HG03196 (cell line): ENCODE measurements around the gene SPON1.
"Not testable (repeated sequence)": the region's sequence is repeated elsewhere in the genome, so short reads cannot be mapped to it uniquely, and the experiment has no call there.

ENCODE experiments used
- ATAC-seq: cut with Tn5 transposase; IDR thresholded peaks from one replicate; pipeline ENCODE4 v1.9.1; 2021; ENCODE audit not compliant: unreplicated experiment

SPON1 gene

GRCh38 chr11:13974631-13975030 is 12.1 kb downstream of the SPON1 start:
- no peak for ATAC-seq

GRCh38 chr11:13983081-13983751 is 20.7 kb downstream of the SPON1 start:
- no peak for ATAC-seq

- ATAC-seq = no peak
Measured at GRCh38 chr11:13984616-13985450, 22.3 kb downstream of the SPON1 start.

GRCh38 chr11:13986695-13987094 is 24.2 kb downstream of the SPON1 start:
- not testable (repeated sequence) for ATAC-seq

- ATAC-seq = not testable (repeated sequence)
Measured at GRCh38 chr11:13992158-13992856, 29.8 kb downstream of the SPON1 start.

GRCh38 chr11:13993096-13993765 is 30.7 kb downstream of the SPON1 start:
- no peak for ATAC-seq

GRCh38 chr11:13997881-13998280 is 35.4 kb downstream of the SPON1 start:
- no peak for ATAC-seq

GRCh38 chr11:13999704-14000103 is 37.2 kb downstream of the SPON1 start:
- ATAC-seq = no peak

GRCh38 chr11:14001597-14001996 is 39.1 kb downstream of the SPON1 start:
- no peak for ATAC-seq

GRCh38 chr11:14007566-14007965 is 45.0 kb downstream of the SPON1 start:
- ATAC-seq = no peak

- ATAC-seq = no peak
Measured at GRCh38 chr11:14010665-14011064, 48.1 kb downstream of the SPON1 start.

GRCh38 chr11:14012846-14013245 is 50.3 kb downstream of the SPON1 start:
- ATAC-seq = no peak

GRCh38 chr11:14015711-14016110 is 53.2 kb downstream of the SPON1 start:
- no peak for ATAC-seq

- no peak for ATAC-seq
Measured at GRCh38 chr11:14018441-14018840, 55.9 kb downstream of the SPON1 start.

GRCh38 chr11:14021738-14022137 is 59.2 kb downstream of the SPON1 start:
- no peak for ATAC-seq

- no peak for ATAC-seq
Measured at GRCh38 chr11:14022251-14022650, 59.7 kb downstream of the SPON1 start.

- no peak for ATAC-seq
Measured at GRCh38 chr11:14022821-14023220, 60.3 kb downstream of the SPON1 start.

GRCh38 chr11:14026961-14027360 is 64.4 kb downstream of the SPON1 start:
- no peak for ATAC-seq

GRCh38 chr11:14027525-14027924 is 65.0 kb downstream of the SPON1 start:
- ATAC-seq = no peak

GRCh38 chr11:14029440-14029839 is 66.9 kb downstream of the SPON1 start:
- no peak for ATAC-seq
